ENCODE results near the gene USP48.

The USP48 gene

DNA sequence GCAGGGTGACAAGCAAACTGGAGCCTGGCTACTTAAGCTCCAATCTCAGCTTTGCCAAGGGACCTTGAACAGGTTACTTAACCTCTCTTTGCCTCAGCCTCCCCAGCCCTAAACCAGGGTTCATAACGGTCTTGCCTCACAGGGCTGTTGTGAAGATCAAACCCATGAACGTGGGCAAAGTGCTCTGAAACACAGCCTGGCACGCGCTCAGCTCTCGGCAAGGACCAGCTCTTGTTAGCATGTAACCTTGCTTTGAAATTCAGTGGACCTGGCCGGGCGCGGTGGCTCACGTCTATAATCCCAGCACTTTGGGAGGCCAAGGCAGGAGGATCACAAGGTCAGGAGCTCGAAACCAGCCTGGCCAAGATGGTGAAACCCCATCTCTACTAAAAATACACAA is 138.6 kb downstream of the USP48 start:
- no peak for DNase-seq (ENCODE audit: low spot score)
- no peak for TF ChIP-seq CTCF (IDR thresholded peaks at IDR 0.05; ENCODE audit: extremely low read depth, missing control alignments)

DNA sequence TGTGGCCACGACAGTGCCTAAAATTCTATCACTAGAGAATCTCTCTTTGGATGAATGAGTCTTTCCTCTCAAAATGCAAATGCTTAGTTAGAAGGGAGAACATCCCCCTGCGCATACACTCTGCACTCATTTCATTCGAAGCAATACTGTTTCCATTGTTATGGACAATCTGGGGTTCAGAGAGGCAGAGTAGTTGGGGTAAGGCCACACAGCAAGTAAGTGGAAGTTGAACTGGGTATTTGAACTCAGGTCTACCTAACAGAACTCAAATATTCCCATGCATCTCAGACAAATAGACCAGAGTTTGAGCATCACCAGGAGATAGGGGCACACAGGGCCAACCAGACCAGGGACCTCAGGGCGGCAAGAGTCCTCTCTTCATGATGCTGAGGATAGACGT is 139.3 kb downstream of the USP48 start:
- TF ChIP-seq CTCF (IDR thresholded peaks at IDR 0.05; ENCODE audit: extremely low read depth, missing control alignments), result no peak
- no peak for DNase-seq (ENCODE audit: low spot score)

DNA sequence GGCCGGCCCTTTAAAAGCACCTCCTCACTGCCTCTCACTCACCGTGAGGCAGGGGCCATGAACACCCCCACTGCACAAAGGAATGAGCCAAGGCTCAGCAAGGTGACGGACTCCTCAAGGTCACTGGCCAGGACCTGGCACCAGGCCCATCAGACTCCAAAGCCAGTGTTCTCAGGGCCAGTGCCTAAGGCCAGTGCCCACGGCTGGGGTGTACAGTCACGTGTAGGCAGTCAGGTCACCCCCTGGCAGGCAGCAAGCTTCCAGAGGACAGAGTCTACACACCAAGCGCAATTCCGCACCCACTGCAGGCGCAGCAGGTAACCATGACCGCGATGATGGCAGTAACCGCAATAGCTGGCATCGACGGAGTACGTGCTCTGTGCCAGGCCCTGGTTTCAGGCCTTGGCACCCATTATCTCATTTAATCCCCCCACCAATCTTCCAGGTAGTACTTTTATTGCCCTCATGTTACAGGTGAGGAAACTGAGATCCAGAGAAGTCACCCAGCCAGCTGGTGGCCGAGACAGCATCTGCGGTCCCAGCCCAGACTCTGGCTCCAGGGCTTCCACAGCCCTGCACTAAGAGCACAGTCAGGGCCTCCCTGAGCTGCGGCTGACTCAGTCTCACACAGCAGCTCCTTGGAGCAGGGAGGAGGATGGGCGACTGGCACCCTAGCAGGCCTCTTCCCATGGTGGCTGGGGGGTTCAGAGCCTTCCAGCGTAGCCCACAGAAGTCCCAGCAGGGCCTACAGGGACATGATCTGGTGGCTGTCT is 140.8 kb downstream of the USP48 start:
- TF ChIP-seq CTCF (IDR thresholded peaks at IDR 0.05; ENCODE audit: extremely low read depth, missing control alignments), result no peak
- DNase-seq (ENCODE audit: low spot score), result no peak

DNA sequence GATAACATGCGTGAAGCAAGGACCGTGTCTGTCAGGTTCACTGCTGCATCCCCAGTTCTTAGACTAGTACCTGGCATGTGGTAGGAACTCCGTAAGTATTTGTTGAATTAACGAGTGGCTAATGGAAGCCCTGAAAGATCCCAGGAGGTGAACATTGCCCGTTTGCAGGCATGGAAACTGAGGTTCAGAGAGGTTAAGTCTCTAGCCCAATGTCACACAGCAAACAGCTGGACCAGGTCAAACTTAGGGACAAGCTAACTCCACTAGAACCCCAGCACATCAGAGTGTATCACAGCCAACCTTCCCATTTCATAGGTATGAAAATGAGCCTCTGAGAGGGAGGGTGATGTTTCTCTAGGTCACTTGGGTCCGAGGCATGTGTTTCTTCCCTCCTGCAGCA is 141.4 kb downstream of the USP48 start:
- DNase-seq (ENCODE audit: low spot score), result no peak

GRCh38 chr1:21641076-21641475 is 141.9 kb downstream of the USP48 start:
- DNase-seq (ENCODE audit: low spot score), result no peak
- TF ChIP-seq CTCF (IDR thresholded peaks at IDR 0.05; ENCODE audit: extremely low read depth, missing control alignments), result no peak

More for the DNA sequence above, 141.4 kb downstream of the USP48 start:
- no peak for TF ChIP-seq CTCF (IDR thresholded peaks at IDR 0.05; ENCODE audit: extremely low read depth, missing control alignments)

DNA sequence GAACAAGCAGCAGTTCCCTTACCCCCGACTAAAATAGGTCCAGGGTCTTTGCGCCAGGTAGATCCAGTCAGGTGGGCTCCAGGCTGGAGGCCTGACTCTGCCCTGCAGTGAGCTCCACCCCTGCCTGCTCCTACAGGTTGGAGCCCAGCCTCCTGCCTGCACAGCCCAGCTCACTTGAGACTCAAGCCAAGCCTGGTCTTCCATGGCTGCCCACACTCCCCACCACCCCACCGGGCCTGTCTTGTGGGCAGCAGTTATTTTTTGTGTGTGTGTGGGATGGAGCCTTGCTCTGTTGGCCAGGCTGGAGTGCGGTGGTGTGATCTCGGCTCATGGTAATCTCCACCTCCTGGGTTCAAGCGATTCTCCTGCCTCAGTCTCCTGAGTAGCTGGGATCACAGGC is 142.3 kb downstream of the USP48 start:
- DNase-seq (ENCODE audit: low spot score), result no peak
- TF ChIP-seq CTCF (IDR thresholded peaks at IDR 0.05; ENCODE audit: extremely low read depth, missing control alignments), result no peak

GRCh38 chr1:21639594-21640041 is 143.3 kb downstream of the USP48 start:
- TF ChIP-seq CTCF (IDR thresholded peaks at IDR 0.05; ENCODE audit: extremely low read depth, missing control alignments), result no peak
- no peak for DNase-seq (ENCODE audit: low spot score)

Data from GM20000 (cell line).